ENCODE data around the gene HEY2. TPM values are rescaled to one million over a fixed set of nuclear protein-coding genes. Genes with fewer than 3 reads are reported as not detected.

The HEY2 gene
- total RNA-seq, 2 donors from 2014 or later: 1.0 to 5.3 TPM

GRCh38 chr6:125747589-125748405 is 1.6 kb upstream of the HEY2 start:
- DNase-seq (ENCODE audit: low spot score): peak; percentile 22
- Histone ChIP-seq H3K36me3 (no peaks in the 10 kb centered on the region), H3K27ac (peak overlapping the region; percentile 73 to 82), H3K27me3 (replicated peaks; ENCODE audit: insufficient read depth) (no peaks in the 10 kb centered on the region), H3K9me3 (no peaks in the 10 kb centered on the region), H3K4me1 (replicated peaks) (peaks cover 4% of the 10 kb centered on the region), H3K4me3 (peak overlapping the region; percentile 60 to 63)
- intact Hi-C loops (cut with DNase I): no loop called here
- WGBS: 2% methylated on average over 63 of the region's 76 CpGs
- TF ChIP-seq POLR2AphosphoS5 (IDR thresholded peaks at IDR 0.05) (peak; percentile 1), POLR2A (IDR thresholded peaks at IDR 0.05) (no peak), CTCF (IDR thresholded peaks at IDR 0.05) (no peak)

GRCh38 chr6:125748406-125749172 is 843 bp upstream of the HEY2 start:
- Histone ChIP-seq H3K27ac (peak overlapping the region; percentile 73 to 82), H3K27me3 (replicated peaks; ENCODE audit: insufficient read depth) (no peaks in the 10 kb centered on the region), H3K4me3 (peak overlapping the region; percentile 60 to 63), H3K4me1 (replicated peaks) (peaks cover 4% of the 10 kb centered on the region), H3K9me3 (no peaks in the 10 kb centered on the region), H3K36me3 (no peaks in the 10 kb centered on the region)
- TF ChIP-seq POLR2AphosphoS5 (IDR thresholded peaks at IDR 0.05) (no peak), POLR2A (IDR thresholded peaks at IDR 0.05) (no peak), CTCF (IDR thresholded peaks at IDR 0.05) (no peak)
- intact Hi-C loops (cut with DNase I): no loop called here
- WGBS: 3% methylated on average over 42 of the region's 42 CpGs
- DNase-seq (ENCODE audit: low spot score): peak; percentile 7

GRCh38 chr6:125749865-125750691 is 646 bp downstream of the HEY2 start:
- H3K4me1 ChIP-seq (replicated peaks): peaks cover 4% of the 10 kb centered on the region
- TF ChIP-seq CTCF (IDR thresholded peaks at IDR 0.05): no peak
- no peak for TF ChIP-seq POLR2A (IDR thresholded peaks at IDR 0.05)
- peak; percentile 2 for TF ChIP-seq POLR2AphosphoS5 (IDR thresholded peaks at IDR 0.05)
- H3K27ac ChIP-seq: peak overlapping the region; percentile 54 to 65
- intact Hi-C loops (cut with DNase I): loop anchor here (5.0 kb wide), 1 partner anchor 438 kb away; no protein-coding TSS in a partner anchor
- peak overlapping the region; percentile 60 to 63 for H3K4me3 ChIP-seq
- no peaks in the 10 kb centered on the region for H3K27me3 ChIP-seq (replicated peaks; ENCODE audit: insufficient read depth)
- DNase-seq (ENCODE audit: low spot score): peak; percentile 13
- H3K9me3 ChIP-seq: no peaks in the 10 kb centered on the region
- WGBS: 7% methylated on average over 35 of the region's 35 CpGs
- no peaks in the 10 kb centered on the region for H3K36me3 ChIP-seq

- intact Hi-C loops (cut with DNase I): loop anchor here (5.0 kb wide), 1 partner anchor 439 kb away; no protein-coding TSS in a partner anchor
- no peak for TF ChIP-seq POLR2AphosphoS5 (IDR thresholded peaks at IDR 0.05)
- no peak for TF ChIP-seq CTCF (IDR thresholded peaks at IDR 0.05)
- TF ChIP-seq POLR2A (IDR thresholded peaks at IDR 0.05): no peak
- Histone ChIP-seq H3K4me1 (replicated peaks) (peaks cover 4% of the 10 kb centered on the region), H3K27ac (no peak overlapping the region), H3K27me3 (replicated peaks; ENCODE audit: insufficient read depth) (no peaks in the 10 kb centered on the region), H3K4me3 (no peak overlapping the region), H3K36me3 (no peaks in the 10 kb centered on the region), H3K9me3 (no peaks in the 10 kb centered on the region)
- 21% methylated on average over 4 of the region's 4 CpGs for WGBS
- no peak for DNase-seq (ENCODE audit: low spot score)
These were observed 1.4 kb downstream of the HEY2 start for GRCh38 chr6:125750692-125751333.

Data from prostate gland (tissue), 2 donors.